Right lobe of liver (tissue), 6 donors: Measurements from ENCODE around the gene HORMAD2. TPM values are rescaled to one million over a fixed set of nuclear protein-coding genes. Genes with fewer than 3 reads are reported as not detected.
"Not testable (repeated sequence)": the region's sequence is repeated elsewhere in the genome, so short reads cannot be mapped to it uniquely, and the experiment has no call there.

ENCODE experiments used
- ATAC-seq, 4 donors: fragments of 200-7000 bp; cut with Tn5 transposase; one replicate each; pipeline ENCODE4 v1.9.1; 2020; ENCODE audit warnings: mild to moderate bottlenecking in 4 of 4, moderate library complexity in 4 of 4
- DNase-seq, 3 donors: peaks; one replicate each; pipeline ENCODE4 v3.0.0-alpha.2; 2020
- H3K27ac ChIP-seq, 3 donors: fragments of 200-600 bp; one replicate each; pipeline ENCODE4 v1.8.0; 2022
- H3K27me3 ChIP-seq, 2 donors: fragments of 200-600 bp; one replicate each; pipeline ENCODE4 v1.8.0; 2022
- H3K36me3 ChIP-seq, 4 donors: fragments of 200-600 bp; sonication (generic) in 1 of 4; one replicate each; pipeline versions ENCODE4 v1.5.1 to v1.8.0; 2017 to 2022; ENCODE audit warnings: control low read depth in 1 of 4
- H3K4me1 ChIP-seq, 4 donors: fragments of 200-600 bp; sonication (generic) in 1 of 4; one replicate each; pipeline versions ENCODE4 v1.5.1 to v1.8.0; 2017 to 2022; ENCODE audit warnings: control low read depth in 1 of 4
- H3K4me3 ChIP-seq, 3 donors: fragments of 200-600 bp; one replicate each; pipeline ENCODE4 v1.8.0; 2022
- H3K9me3 ChIP-seq, 4 donors: fragments of 200-600 bp; sonication (generic) in 1 of 4; one replicate each; pipeline versions ENCODE4 v1.5.1 to v1.8.0; 2017 to 2022; ENCODE audit warnings: control low read depth in 1 of 4
- POLR2A ChIP-seq: fragments of 450-650 bp; IDR thresholded peaks from one replicate; pipeline ENCODE4 v1.6.1; 2017; ENCODE audit warnings: antibody characterized with exemption, mild to moderate bottlenecking
- WGBS: methylation state at CpG from one replicate; pipeline ENCODE4 v1.1.6; 2018; ENCODE audit warnings: low coverage, low lambda C conversion rate; ENCODE audit not compliant: insufficient coverage; ENCODE audit errors: missing lambda C conversion rate; 5-methylcytosine and 5-hydroxymethylcytosine counted together
- intact Hi-C, 2 donors: fragments of 100-400 bp; cut with DNase I; formaldehyde crosslinking; loops; one replicate each; pipeline versions ENCODE4 v1.11.2 to v1.14.1; 2022
- total RNA-seq, 6 experiments: library from RNA; depleted of rRNA in 2 of 6; stranded (reverse); fragments of >200 nt in 2 of 6; fragmentation: NEBNext Ultra II Directional in 3 of 6; extraction: Animal tissue kit (Norgen Biotek cat#: 25700) in 3 of 6; gene quantifications; one replicate each; pipeline versions ENCODE4 v1.1.0 to v1.2.4, GENCODE V29; 2016 to 2023
- TF ChIP-seq, protein P1 (sequence below), 4 donors: fragments of 200-600 bp in 3 of 4; fragments of 450-650 bp in 1 of 4; IDR thresholded peaks; one replicate each; pipeline versions ENCODE4 v1.5.1 to v1.8.0; 2016 to 2022; ENCODE audit warnings: antibody characterized with exemption in 4 of 4, mild to moderate bottlenecking in 2 of 4
- donor health status: DM: no; HTN: yes; CAD: no.
- donor health status: DM: no; HTN: no; CAD: no.
- donor health status: DM: no; HTN: no; CAD: no.
- donor health status: DM: no; HTN: yes; CAD: no.
- donor health status: DM: no; HTN: yes; CAD: no.

Gene HORMAD2
- total RNA-seq, 6 experiments from 2014 or later: 0.50 to 3.0 (median 1.6) TPM; not detected in 1

DNA sequence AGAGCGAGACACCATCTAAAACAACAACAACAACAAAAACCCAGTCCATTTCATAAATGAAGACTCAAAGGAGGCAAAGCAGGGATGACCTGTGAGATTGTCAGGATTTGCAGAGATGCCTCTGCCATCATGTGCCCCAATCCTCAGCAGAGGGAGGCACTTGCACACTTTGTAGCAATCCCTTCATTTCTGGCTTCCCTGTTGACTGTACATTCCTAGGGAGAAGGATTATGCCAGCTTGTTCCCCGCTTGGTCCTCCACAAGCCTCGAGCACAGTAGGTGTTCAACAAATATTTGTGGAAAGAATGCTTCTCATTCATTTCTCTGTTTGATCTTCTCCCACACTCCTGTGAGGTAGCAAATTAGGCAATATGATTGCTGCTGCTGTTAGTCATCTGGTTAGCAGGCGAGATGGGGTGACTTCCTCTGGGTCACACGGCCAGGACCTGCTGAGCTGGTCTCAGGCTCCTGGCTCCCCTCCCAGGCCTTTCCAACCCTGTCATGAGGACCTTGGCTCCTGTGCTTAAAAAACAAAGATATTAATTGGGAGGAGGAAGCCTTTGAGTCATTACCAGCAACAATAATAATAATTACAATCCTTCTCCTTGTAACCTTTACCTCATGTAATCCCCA is 132.2 kb downstream of the HORMAD2 start:
- H3K27ac ChIP-seq: peak overlapping the region in 2 of 3 donors; percentile 43 to 48
- DNase-seq: peak in 2 of 3 donors; percentile 72 to 89
- H3K9me3 ChIP-seq: no peaks in the 10 kb centered on the region
- intact Hi-C loops: no loop called here
- peaks cover 0 to 5% (median 1%) of the 10 kb centered on the region in 4 donors for H3K4me1 ChIP-seq
- ATAC-seq: peak; percentile 71 to 90 (median 77)
- no peaks in the 10 kb centered on the region for H3K36me3 ChIP-seq
- no peaks in the 10 kb centered on the region for H3K27me3 ChIP-seq
- H3K4me3 ChIP-seq: no peak overlapping the region
- TF ChIP-seq POLR2A: no peak
- TF ChIP-seq, protein P1, sequence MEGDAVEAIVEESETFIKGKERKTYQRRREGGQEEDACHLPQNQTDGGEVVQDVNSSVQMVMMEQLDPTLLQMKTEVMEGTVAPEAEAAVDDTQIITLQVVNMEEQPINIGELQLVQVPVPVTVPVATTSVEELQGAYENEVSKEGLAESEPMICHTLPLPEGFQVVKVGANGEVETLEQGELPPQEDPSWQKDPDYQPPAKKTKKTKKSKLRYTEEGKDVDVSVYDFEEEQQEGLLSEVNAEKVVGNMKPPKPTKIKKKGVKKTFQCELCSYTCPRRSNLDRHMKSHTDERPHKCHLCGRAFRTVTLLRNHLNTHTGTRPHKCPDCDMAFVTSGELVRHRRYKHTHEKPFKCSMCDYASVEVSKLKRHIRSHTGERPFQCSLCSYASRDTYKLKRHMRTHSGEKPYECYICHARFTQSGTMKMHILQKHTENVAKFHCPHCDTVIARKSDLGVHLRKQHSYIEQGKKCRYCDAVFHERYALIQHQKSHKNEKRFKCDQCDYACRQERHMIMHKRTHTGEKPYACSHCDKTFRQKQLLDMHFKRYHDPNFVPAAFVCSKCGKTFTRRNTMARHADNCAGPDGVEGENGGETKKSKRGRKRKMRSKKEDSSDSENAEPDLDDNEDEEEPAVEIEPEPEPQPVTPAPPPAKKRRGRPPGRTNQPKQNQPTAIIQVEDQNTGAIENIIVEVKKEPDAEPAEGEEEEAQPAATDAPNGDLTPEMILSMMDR (IDR thresholded peaks at IDR 0.05): no peak
- WGBS: 15% methylated on average over 4 of the region's 5 CpGs

DNA sequence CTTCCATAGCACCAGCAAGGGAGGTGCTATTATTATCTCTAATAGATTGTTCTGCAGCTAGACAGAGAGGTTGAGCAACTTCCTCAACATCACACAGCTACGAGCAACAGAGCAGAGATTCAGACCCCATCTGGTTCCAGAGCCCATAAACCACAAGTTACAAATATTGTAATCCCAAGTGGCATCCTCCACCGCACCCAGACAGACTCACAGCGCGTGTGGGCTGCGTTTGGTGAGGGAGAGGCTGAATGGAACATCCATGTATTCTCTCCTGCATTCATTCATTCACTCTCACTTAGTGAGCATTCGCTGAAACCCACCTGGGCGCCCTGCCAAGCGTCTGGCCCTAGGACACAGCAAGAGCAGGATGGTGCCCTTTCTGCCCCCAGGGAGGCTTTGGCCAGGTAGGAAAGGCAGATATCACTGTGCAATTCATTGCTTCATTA is 132.8 kb downstream of the HORMAD2 start:
- TF ChIP-seq, protein P1 (IDR thresholded peaks at IDR 0.05): no peak
- no peak for TF ChIP-seq POLR2A
- Histone ChIP-seq H3K27ac (peak overlapping the region in 2 of 3 donors; percentile 43 to 48), H3K27me3 (no peaks in the 10 kb centered on the region), H3K4me1 (peaks cover 0 to 5% (median 1%) of the 10 kb centered on the region in 4 donors), H3K4me3 (no peak overlapping the region), H3K36me3 (no peaks in the 10 kb centered on the region), H3K9me3 (no peaks in the 10 kb centered on the region)
- intact Hi-C loops: no loop called here
- WGBS: 36% methylated on average over 8 of the region's 8 CpGs
- DNase-seq: peak in 1 of 3 donors; percentile 52
- ATAC-seq: peak in 3 of 4 donors; percentile 10 to 37 (median 20)

DNA sequence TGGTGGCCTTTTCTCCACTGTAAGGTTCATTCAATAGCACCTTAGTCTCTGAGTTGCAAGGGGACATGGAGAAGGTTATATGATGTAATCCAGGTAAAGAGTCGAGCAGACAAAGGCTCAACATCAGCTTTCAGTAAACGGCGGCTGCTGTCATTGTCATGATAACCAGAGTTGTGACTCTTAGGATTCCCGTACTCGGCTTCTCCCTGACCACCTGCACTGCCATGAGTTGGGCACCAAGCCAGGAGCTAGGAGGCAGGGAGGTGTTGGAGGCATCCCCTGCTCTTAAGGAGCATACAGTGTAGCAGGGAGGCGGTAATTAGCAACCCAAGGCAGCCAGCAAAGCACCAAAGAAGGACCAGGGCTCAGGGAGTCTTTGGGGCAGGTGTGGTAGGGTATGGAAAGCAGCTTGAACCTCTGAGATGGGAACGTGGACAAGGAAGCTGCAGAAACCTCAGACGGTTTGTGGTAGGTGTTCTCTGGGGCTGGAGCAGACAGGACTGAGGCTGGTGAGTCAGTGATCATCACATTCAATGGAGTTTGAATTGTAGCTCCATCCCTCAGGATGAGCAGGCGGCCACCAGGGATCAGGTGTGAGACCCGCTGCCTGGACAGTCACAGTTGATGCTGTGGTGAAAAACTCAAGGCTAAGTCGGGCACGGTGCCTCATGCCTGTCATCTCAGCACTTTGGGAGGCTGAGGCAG is 134.6 kb downstream of the HORMAD2 start:
- peaks cover 0 to 5% (median 1%) of the 10 kb centered on the region in 4 donors for H3K4me1 ChIP-seq

DNA sequence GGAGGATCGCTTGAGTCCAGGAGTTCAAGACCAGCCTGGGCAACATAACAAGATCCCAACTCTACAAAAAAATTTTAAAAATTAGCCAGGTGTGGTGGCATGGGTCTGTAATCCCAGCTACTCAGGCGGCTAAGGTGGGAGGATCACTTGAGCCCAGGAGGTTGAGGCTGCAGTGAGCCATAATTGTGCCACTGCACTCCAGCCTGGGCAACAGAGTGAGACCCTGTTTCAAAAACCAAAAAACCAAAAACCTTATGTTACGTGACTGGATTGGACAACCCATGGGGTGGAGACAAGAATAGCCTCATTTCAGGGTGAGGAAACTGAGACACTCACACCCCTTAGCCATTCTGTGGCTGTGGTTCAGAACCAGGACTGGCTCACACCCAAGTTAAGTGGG is 136.0 kb downstream of the HORMAD2 start:
- ATAC-seq, H3K9me3 ChIP-seq, H3K27me3 ChIP-seq, DNase-seq, H3K4me3 ChIP-seq, H3K36me3 ChIP-seq, H3K27ac ChIP-seq, intact Hi-C loops, H3K4me1 ChIP-seq: not testable (repeated sequence)
- 100% methylated on average over 1 of the region's 3 CpGs for WGBS

More for the DNA sequence above, 134.6 kb downstream of the HORMAD2 start:
- Histone ChIP-seq H3K9me3 (no peaks in the 10 kb centered on the region), H3K36me3 (no peaks in the 10 kb centered on the region), H3K4me3 (no peak overlapping the region), H3K27ac (no peak overlapping the region), H3K27me3 (no peaks in the 10 kb centered on the region)
- WGBS: 57% methylated on average over 7 of the region's 12 CpGs
- intact Hi-C loops: no loop called here
- DNase-seq: no peak
- ATAC-seq: no peak
- TF ChIP-seq, protein P1 (IDR thresholded peaks at IDR 0.05): no peak
- no peak for TF ChIP-seq POLR2A

DNA sequence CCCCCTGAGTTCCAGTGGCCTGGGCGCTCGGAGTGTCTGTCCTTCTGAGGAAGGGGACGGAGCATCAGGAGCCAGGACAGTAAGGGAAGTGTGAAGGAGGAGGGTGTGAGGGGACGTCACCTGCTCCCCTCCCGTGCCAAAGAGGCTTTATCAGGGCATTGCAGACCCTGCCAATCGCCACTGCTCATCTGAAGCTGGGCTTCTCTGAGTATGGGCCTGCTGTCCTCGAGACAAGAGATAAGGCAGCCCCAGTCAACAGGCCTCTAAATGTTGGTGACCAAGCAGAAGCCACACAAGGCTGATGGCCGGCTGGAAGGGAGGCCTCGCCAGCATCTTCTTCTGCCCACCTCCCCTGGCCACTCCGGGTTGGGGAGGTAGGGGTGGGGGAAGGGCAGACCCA is 136.4 kb downstream of the HORMAD2 start:
- Histone ChIP-seq H3K36me3 (no peaks in the 10 kb centered on the region), H3K27ac (no peak overlapping the region), H3K4me1 (peaks cover 0 to 5% (median 1%) of the 10 kb centered on the region in 4 donors), H3K9me3 (no peaks in the 10 kb centered on the region), H3K4me3 (no peak overlapping the region), H3K27me3 (no peaks in the 10 kb centered on the region)
- TF ChIP-seq POLR2A: no peak
- TF ChIP-seq, protein P1 (IDR thresholded peaks at IDR 0.05): no peak
- intact Hi-C loops: no loop called here
- ATAC-seq (no peak), DNase-seq (peak in 1 of 3 donors; percentile 29)
- WGBS: 75% methylated on average over 6 of the region's 10 CpGs
